GM12873 (cell line): ENCODE results near the gene PGBD1.

Experiments
- CTCF ChIP-seq: IDR thresholded peaks from 2 replicates; pipeline ENCODE4 v1.5.1; 2012; ENCODE audit warnings: low read depth, mild to moderate bottlenecking, moderate library complexity, low read length, control low read depth; ENCODE audit not compliant: insufficient read depth; ENCODE audit errors: missing control alignments

The PGBD1 gene

GRCh38 chr6:28245206-28245941, 36.0 kb upstream of the PGBD1 start:
- no peak for TF ChIP-seq CTCF

GRCh38 chr6:28248916-28249315, 32.5 kb upstream of the PGBD1 start:
- TF ChIP-seq CTCF: no peak

- no peak for TF ChIP-seq CTCF
These were observed 30.6 kb upstream of the PGBD1 start for GRCh38 chr6:28250747-28251146.

GRCh38 chr6:28251661-28252008, 29.7 kb upstream of the PGBD1 start:
- no peak for TF ChIP-seq CTCF

- TF ChIP-seq CTCF: no peak
These were observed 29.1 kb upstream of the PGBD1 start, which contains the start of gene ZKSCAN4 for GRCh38 chr6:28252009-28252975. ZKSCAN4 (minus strand) TSS chr6:28252269; CDS start chr6:28251980, 289 bp downstream.

GRCh38 chr6:28254121-28254519, 27.3 kb upstream of the PGBD1 start:
- no peak for TF ChIP-seq CTCF

- TF ChIP-seq CTCF: no peak
These were observed 24.3 kb upstream of the PGBD1 start for GRCh38 chr6:28257042-28257441.
